HG03520 (cell line): ENCODE data around the gene CGB3.
"Not testable (repeated sequence)": the region's sequence is repeated elsewhere in the genome, so short reads cannot be mapped to it uniquely, and the experiment has no call there.

Source experiments
- ATAC-seq: cut with Tn5 transposase; IDR thresholded peaks from one replicate; pipeline ENCODE4 v1.9.1; 2021; ENCODE audit warnings: mild to moderate bottlenecking, moderate library complexity; ENCODE audit not compliant: unreplicated experiment

Gene CGB3

DNA sequence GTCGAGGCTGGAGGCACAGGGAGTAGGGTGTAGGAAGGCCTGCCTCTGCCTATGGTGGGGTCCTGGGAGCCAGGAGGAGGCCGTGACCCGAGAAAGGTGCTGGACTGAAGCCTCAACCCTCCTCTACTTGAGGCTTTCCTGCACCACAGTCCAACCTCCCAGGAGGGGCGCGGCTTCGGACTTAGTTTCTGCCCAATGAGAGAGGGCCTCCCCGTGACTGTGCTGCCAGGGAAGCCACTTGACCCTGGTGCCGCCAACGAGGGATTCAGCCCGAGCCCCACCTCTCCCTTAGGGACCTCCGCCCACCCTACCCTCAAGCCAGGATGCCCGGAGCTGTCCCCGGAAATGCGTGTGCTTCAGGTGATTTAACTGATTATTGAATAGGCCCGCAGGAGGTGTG, at the start of gene CGB3:
Gene CGB3, minus strand, starts transcription at position 101 of the 400 bp plus-strand sequence. CDS start 362 bp downstream, outside the sequence.
- ATAC-seq = not testable (repeated sequence)

DNA sequence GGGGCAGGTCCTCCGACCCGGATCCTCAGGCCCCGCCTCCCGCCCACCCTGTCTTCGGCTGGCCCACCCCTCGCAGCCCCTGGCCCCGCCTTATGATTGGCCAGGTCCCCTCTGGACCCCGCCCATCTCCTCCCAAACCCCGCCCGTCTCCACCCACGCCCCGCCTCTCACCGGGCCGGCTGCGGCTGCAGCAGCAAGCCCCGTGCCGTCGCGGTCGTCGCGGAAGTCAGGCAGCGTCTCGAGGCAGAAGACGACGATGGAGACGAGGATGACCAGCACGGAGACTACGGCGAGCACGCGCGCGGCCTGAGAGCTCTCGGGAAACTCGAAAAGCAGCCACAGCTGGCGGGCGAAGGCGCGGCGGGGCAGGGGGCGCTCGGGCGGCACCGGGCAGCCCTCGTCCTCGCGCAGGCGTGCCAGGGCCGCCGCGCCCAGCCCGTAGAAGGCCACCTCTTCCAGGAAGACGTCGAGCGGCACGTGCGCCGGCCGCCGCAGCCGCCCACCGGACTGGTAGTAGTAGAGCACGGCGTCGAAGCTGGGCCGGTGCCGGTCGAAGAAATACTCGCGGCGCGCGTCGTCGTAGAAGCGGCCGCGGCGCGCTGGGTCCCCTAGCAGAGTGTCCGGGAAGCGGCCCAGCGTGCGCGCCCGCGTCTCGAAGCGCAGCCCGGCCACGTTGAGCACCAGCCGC, 47.9 kb upstream of the CGB3 start:
- no peak for ATAC-seq

DNA sequence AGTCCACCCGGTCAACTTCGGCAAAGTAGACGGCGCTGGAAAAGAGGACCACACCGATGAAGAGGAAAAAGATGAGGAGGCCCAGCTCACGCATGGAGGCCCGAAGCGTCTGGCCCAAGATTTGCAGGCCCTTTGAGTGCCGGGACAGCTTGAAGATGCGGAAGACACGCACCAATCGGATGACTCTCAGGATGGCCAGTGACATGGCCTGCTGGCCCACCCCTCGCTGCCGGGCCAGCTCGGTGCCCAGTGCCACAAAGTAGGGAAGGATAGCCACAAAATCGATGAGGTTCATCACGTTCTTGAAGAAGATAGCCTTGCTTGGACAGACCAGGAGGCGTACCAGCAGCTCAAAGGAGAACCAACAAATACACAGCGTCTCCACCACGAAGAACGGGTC, 46.3 kb upstream of the CGB3 start:
- ATAC-seq = no peak

DNA sequence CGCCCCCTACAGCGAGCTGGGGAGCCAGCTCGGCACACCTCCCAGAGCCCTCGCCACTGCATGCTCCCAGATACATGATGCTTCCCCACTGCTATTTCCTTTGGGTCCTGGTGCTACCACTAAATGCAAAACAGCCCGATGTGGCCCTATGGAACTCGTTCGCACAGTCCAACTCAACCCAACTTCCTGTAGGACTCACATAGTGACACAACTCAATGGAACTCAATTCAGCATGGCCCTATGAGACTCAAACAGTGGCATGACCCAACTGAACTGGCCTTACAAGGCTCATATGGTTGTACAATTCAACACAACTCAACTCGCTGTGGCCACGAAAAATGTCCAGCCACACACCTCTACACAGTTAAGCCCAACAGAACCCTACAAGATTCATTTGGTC, 44.9 kb upstream of the CGB3 start:
- no peak for ATAC-seq

DNA sequence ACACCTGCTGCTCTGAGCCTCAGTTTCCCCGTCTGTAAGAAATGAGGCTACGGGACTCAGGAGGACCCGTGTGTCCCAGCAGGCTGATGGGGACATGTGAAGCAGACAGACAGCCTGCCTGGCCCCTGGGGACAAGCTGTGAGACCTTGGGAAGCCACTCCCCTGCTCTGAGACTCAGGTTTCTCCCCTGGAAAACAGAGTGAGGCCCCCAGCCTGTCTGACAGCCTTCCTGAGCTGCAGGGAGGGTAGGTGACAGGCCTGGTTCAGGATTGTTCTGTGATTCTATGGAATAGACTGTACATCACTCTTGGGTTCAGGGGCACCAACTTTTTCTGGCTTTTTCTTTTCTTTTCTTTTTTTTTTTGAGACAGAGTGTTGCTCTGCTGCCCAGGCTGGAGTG, 43.4 kb upstream of the CGB3 start:
- no peak for ATAC-seq

DNA sequence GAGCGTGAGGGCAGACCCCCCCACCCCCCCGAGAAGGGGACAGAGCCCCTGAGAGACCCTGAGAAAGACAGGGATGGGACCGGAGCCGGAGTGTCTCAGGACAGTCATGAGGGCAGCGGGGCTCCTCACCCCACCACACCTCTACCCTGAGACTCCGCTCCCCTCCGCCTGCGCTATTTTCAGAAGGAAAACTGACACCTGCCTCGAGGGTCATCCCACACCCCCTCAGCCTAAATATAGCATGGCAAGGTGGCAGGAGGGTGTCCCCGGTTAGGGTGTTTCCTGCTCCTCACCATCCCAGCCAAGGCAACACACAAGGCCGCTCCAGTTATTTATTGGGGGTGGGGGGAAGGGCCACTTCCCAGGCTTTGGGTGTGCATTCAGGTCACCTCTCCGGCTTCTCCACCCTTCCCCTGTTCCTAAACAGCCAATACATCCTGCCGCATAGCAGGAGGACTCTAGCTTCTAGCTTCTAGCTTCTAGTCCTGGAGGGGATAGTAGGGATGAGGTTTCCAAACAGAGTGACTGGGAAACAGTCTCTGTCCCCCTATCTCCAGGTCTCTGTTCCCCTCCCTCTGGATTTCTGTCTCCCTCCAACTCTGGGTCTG, 41.9 kb upstream of the CGB3 start:
- no peak for ATAC-seq

DNA sequence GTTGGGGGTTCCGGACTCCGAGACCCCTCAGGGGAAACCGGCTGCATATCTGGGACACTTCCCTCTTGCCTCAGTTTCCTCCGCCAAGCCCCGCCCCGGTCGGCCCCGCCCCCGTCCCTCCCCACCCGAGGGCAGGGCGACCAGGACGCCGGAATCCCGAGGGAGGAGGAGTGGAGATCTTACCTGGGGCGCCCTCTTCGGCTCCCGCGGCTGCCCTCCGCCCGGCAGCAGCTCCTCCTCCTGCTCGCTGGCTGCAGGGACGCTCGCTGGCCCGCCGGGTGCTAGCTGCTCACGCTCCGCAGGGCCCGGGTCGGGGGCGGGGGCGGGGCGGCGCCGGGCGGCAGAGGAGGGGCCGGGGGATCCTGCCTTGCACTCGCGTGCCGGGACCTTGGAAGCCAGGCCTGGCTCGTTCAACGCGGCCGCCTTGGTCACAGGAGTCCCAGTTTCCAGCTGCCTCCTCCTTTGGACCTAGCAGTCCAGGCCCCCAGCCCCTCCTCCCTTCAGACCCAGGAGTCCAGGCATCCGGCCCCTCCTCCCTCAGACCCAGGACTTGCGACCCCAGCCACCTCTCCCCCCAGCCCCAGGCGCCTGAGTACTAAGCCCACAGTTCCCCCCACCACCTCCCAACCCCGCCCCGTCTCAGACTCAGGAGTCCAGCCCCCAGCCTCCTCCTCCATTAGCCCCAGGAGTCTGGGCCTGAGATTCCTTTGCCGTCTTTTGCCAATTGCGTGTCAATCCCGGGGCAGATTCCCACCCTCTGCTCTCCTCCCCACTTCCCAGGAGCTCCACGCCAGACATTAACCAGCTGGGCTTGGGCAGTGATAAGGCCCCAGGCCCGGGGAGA, 40.9 kb upstream of the CGB3 start, which contains the start of gene NTF4:
Gene NTF4, minus strand, starts transcription at position 51 of the 844 bp plus-strand sequence. CDS start 2,821 bp downstream, outside the sequence.
- no peak for ATAC-seq

DNA sequence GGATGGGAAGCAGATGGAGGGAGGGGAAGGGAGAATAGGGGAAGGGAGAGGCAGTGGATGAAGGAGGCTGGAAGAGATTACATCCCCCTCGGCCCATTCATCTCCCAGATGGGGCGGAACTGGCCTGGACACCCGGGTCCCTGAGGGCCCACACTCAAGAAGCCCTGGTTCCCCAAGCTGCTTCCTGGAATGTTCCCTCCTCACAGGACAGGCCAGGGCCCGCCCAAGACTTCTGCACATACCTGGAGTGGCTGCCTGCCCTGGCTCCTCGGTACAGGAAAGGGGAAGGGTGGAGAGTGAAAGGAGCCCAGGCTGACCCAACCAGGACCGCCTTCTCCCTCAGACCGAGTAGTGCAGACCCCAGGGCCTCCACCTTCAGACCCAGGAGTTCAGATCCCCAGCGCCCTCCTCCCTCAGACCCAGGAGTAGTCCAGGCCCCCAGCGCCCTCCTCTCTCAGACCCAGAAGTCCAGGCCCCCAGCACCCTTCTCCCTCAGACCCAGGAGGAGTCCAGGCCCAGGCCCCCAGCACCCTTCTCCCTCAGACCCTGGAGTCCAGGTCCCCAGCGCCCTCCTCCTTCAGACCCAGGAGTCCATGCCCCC, 40.0 kb upstream of the CGB3 start:
- ATAC-seq = no peak

DNA sequence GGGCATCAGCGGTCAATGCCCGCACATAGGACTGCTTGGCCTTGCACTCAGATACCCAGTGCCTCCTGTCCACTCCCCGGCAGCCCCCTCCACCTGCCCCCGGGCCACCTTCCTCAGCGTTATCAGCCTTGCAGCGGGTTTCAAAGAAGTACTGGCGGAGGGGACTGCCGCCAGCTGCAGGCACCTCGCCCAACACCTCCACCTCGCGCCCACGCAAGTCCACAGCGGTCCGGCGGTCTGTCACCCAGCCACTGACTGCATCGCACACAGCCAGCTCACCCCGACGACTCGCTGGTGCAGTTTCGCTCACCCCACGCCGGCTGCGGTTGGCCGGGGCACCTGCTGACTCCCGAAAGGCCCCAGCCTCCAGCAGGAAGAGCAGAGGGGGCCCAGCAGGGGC, 37.3 kb upstream of the CGB3 start:
- no peak for ATAC-seq

DNA sequence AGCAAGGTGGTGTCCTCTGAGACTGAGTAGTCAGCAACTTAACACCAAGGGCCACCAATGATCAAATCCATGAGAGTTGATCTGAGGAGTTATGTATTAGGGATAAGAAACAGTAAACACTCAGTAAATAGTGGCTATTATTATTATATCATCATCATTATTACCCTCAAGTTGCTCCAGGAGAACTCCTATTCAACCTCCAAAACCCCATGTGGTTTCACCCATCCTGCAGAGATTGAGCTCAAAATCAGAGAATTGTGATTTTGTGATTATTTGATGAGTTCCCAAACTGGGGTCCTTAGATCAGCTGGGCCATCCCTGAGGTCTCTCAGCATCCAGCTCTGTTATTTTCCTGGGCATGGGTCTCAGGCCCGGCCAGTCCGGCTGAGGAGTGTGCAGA, 36.9 kb upstream of the CGB3 start:
- no peak for ATAC-seq

DNA sequence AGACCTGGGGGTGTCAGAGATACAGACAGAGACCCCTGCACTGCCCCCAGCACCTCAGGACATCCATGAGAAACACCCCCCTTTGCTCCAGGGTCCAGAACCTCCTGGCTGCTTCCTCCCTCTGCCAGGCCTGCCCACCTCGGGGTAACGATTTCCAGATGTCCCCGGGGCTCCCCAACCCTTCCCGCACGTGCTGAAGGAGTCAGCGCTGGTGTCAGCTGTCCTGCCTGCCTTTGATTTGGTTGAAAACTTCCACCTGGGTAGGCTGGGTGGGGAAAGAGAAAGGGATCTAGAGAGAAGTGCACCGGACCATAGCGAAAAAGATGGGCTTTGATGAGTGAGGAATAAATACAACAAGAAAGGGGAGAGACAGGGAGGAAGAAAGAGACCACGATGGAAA, 34.9 kb upstream of the CGB3 start:
- no peak for ATAC-seq

DNA sequence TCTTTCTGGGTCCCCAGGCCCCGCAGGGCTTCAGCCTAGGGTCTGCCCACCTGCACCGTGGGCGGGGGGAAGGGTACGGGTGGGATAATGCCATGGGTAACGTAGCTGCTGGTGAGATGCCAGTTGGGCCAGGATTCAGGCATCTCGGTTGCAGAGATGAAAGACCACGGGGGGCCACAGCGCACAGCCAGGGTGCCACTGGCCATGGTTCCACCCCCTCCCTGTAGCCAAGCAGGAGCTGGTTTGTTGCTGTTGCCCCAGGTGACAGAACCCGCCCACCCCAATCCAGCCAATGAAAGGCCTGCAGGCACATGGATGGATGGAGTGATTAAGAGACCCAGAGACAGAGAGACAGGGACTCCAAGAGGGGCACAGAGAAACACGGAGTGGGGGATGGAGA, 34.4 kb upstream of the CGB3 start:
- ATAC-seq = no peak

DNA sequence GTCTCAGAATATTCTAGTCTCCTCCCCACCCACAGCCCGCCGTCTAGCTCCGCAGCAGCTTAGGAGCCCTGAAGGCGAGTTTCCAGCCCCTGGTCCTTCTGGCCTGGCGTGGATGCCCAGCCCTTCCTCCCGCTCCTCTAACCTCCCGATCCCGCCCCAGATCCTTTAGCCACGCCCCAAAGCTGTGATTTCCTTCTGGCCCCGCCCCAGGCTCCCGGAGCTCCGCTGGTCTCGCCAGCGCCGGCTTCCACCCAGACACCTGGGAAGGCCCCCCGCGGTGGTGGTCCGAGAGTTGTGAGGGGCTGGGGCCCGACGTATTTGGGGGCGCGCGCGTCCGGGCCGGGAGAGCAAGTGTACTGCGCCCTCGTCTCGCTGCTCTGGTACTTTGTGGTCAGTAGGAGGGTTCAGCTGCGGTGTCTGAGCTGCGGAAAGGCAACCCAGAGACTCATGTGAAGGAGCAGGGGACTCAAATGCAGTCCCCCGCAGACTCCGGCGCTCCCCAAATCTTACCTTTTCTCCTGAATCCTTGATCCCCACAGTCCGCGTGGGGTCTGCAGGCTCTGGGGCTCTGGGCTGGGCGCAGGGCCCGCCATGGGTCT, 33.6 kb upstream of the CGB3 start, which contains the start of gene CGB7:
Gene CGB7, minus strand, starts transcription at position 114 of the 599 bp plus-strand sequence. CDS start 2,374 bp downstream, outside the sequence.
- ATAC-seq = no peak

DNA sequence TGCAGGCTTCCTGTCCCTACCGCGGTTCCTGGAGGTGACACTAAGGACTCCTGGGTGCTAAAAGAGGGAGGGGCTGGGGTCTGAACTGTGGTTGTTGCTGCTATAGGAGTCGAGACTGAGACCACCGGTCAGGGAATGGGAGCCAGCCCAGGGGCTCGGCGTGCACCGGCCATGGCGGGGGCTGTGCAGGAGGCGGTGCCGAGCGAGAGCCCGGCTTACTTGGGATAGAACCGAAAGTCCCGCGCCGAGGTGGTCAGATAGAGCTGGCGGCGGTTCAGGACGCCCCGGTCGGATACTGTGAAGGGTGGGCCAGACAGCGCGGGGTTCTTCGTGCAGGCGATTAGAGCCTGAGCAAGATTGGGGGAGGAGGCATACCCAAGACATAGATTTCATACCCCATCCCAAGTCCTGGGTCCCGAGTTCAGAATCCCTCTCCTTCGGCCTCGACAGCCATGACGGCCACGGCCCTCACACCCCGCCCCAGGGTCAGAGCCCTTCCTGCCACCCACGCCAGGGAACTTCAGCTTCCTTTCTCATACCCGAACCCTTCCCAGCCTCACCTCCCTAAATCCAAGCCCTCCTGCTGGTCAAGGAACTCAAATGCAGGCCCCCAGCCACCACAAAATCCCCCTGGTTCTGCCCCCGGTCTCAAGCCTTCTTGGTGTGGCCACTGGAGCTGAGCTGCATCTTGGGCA, 32.9 kb upstream of the CGB3 start:
- not testable (repeated sequence) for ATAC-seq

DNA sequence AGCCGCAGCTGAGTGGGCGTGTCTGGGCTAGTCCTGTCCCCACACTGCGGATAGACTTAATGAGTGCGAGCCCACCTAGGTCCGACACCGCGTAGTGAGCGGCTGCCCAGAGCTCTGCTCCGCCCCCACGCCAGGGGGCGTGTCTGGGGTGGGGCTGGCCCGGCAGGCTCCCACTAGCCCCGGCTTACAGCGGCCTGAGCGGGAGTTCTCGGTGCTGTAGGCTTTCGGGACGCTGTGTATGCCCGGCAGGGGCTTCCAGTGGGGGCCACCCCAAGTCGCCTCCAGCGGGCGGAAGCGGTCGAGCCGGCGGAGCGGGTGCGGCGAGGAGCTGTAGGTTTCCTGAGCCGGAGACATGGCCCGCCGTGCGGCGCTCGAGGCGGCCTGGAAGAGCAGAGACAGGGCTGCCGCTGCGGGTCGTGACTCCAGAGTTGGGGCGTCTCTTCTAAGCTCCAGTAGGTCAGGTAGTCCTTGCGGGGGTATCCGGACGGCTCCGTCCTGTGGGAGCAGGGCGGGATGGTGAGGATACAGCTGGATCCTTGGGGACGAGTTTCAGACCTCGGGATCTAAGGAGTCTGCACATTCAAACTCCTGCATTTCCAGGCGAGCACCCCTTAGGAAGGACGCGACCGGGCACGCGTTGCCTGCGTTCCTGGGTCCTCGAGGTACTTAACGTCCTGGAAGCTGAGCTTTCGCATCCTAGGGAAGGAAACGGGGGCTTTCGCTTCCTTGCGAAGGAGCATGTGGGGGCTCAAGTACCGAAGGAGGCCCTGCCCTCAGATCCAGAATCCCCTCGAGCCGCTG, 32.2 kb upstream of the CGB3 start:
- no peak for ATAC-seq

DNA sequence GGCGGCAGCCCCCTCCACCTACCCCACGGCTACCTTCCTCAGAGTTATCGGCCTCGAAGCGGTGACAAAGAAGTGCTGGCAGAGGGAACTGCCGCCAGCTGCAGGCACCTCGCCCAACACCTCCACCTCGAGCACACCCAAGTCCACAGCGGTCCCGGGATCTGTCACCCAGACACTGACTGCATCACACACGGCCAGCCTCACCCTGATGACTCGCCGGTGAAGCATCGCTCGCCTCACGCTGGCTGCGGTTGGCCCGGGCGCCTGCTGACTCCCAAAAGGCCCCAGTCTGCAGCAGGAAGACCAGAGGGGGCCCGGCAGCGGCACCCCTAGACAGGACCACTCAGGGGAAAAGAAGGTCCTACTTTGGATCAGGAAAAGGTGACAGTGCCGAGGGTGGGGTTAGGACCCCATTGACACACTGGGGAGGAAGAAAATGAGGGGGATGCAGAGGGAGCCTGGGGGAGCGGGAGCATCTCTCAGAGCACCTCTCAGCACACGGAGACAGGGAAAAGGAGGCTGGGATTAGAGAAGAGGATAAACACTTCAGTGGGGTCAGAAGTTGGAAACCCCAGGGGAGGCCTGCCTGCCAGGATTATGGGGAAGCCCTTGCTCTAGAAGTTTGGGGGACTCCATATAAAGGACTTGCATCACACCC, 26.4 kb upstream of the CGB3 start:
- not testable (repeated sequence) for ATAC-seq

DNA sequence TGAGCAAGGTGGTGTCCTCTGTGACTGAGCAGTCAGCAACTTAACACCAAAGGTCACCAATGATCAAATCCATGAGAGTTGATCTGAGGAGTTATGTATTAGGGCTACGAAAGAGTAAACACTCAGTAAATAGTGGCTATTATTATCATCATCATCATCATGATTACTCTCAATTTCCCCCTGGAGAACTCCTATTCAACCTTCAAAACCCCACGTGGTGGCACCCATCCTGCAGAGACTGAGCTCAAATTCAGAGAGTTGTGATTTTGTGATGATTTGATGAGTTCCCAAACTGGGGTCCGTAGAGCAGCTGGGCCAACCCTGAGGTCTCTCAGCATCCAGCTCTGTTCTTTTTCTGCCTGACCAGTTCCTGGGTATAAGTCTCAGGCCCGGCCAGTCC, 25.7 kb upstream of the CGB3 start:
- not testable (repeated sequence) for ATAC-seq

DNA sequence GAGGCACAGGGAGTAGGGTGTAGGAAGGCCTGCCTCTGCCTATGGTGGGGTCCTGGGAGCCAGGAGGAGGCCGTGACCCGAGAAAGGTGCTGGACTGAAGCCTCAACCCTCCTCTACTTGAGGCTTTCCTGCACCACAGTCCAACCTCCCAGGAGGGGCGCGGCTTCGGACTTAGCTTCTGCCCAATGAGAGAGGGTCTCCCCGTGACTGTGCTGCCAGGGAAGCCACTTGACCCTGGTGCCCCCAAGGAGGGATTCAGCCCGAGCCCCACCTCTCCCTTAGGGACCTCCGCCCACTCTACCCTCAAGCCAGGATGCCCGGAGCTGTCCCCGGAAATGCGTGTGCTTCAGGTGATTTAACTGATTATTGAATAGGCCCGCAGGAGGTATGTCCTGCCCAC, 24.9 kb upstream of the CGB3 start, which contains the start of gene CGB8:
Gene CGB8, minus strand, starts transcription at position 101 of the 400 bp plus-strand sequence. CDS start 372 bp downstream, outside the sequence.
- not testable (repeated sequence) for ATAC-seq

DNA sequence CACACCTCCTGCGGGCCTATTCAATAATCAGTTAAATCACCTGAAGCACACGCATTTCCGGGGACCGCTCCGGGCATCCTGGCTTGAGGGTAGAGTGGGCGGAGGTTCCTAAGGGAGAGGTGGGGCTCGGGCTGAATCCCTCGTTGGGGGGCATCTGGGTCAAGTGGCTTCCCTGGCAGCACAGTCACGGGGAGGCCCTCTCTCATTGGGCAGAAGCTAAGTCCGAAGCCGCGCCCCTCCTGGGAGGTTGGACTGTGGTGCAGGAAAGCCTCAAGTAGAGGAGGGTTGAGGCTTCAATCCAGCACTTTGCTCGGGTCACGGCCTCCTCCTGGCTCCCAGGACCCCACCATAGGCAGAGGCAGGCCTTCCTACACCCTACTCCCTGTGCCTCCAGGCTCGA, 19.4 kb upstream of the CGB3 start, which contains the start of gene CGB5:
Gene CGB5, plus strand, starts transcription at position 301 of the 400 bp plus-strand sequence. CDS start 362 bp downstream, outside the sequence.
- not testable (repeated sequence) for ATAC-seq
